Activated effector memory CD4-positive, alpha-beta T cell treated with anti-CD3 and anti-CD28 coated beads, Interleukin-2, amount 50 U/mL, for 16 hours (primary cell): Measurements from ENCODE around the gene NAALADL1.
A peak's percentile ranks its signal among the peaks of the same experiment; 100 is the strongest.
"Not testable (repeated sequence)": the region's sequence is repeated elsewhere in the genome, so short reads cannot be mapped to it uniquely, and the experiment has no call there.

Source experiments
- DNase-seq: peaks from one replicate; pipeline ENCODE4 v3.0.0-alpha.2; 2020

Gene NAALADL1

DNA sequence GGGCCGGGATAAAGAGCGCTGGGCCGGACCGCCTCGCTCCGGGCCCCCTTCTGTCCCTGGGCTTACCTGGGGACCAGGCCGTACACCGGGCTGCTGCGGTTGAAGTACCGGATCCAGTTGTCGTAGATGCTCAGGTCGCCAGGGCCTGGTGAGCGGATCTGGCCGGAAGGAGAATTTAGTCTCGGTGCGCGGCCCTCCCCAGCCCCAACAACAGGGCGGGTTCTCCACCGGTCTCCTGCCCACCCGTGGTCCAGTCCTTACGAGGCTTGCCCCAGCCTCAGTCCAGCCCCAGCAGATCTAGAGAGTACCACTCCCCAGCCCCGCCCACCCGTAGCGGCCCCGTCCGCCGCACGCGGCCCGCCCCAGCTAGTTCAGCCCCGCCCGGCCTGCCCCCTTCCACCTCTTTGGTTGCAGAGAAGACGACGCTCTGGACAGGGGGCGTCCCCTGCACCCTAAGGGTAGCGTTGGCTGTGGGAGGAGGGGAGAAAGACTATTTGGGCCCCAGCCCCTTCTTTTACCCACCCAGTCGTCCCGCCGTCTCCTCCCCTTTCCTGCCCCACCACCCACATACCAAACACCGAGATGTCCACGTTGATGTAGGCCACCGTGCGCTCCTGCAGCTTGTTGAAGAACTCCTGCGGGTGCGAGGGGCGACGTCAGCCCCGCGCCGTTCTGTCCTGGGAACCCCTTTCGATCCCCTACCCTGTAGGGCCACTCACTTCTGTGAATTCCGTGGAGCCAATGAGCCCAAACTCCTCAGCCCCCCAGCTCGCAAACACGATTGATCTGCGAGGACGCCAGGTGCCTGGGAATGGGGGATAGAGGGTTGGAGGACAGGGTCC is 10.6 kb downstream of the NAALADL1 start:
- DNase-seq, result peak; percentile 76

DNA sequence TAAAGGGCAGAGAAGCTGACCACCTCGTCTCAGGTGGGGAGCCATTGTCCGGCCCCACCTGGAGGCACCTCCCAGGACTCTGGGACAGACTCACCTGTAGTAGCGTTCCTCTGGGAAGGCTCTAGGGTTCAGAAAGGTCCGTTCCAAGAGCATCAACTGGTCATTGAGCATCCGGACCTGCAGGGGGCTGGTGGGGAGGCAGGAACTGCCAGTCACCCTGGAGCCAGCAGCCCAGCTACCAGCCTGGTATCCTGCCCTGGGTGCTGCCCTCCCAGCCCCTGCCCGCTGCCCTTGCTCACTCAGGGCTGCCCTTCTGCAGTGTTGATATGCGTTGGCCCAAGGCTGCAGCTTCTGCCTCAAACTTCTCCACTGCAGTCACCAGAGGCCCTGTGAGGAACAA is 12.6 kb downstream of the NAALADL1 start:
- DNase-seq, result no peak

DNA sequence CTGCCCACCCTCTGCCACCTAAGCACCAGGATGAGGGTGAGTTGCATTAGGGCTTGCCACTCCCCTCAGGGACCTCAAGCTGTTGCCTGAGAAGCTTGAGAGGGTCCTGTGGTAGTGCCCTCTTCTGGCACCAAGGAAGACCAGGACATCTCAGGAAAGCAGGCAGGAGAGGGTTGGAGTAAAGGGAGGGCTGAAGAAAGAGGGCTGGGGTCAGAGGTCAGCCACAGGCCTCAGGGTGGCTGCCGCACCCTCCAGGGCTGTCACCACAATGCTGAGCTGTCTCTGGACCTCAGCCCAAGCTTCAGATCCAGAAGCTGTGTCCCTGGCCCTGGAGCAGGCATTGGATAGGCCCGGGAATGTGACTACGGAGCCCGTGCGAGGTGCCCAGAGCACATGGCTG is 13.3 kb downstream of the NAALADL1 start:
- no peak for DNase-seq

DNA sequence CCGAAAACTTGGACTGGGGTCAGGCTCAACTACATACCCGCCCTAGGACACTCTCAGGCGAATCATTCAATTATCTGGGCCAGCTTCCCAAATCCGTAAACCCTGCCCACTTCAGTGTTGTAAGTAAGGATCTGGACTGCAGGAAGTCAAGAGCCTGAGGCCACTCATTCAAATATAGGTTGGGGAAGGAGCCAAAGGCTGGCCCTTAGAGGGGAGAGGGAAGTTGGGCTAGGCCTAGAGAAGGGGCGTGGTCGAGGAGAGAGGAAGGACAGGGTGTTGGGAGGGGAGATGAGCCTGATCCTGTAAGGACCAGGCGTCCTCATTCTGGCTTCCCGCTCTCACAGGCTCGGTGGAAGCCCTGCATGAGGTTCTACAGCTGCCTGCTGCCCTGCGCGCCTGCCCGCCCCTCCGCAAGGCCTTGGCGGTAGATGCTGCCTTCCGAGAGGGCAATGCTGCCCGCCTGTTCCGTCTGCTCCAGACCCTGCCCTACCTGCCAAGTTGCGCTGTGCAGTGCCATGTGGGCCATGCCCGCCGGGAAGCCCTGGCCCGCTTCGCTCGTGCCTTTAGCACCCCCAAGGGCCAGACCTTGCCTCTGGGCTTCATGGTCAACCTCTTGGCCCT is 14.4 kb downstream of the NAALADL1 start:
- no peak for DNase-seq

DNA sequence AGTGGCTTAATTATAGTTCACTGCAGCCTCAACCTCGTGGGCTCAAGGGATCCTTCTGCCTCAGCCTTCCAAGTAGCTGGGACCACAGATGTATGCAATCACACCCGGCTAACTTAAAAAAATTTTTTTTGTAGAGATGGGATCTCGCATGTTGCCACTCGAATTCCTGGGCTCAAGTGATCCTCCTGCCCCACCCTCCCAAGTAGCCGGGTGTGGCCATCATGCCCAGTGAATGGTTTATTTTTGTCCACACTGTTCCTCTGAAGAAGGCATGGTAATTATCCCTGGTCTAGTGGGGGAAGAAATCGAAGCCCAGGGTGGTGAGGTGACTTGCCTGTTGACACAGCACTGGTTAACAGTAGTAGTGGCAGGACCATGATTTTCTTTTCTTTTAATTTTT is 15.5 kb downstream of the NAALADL1 start:
- no peak for DNase-seq

DNA sequence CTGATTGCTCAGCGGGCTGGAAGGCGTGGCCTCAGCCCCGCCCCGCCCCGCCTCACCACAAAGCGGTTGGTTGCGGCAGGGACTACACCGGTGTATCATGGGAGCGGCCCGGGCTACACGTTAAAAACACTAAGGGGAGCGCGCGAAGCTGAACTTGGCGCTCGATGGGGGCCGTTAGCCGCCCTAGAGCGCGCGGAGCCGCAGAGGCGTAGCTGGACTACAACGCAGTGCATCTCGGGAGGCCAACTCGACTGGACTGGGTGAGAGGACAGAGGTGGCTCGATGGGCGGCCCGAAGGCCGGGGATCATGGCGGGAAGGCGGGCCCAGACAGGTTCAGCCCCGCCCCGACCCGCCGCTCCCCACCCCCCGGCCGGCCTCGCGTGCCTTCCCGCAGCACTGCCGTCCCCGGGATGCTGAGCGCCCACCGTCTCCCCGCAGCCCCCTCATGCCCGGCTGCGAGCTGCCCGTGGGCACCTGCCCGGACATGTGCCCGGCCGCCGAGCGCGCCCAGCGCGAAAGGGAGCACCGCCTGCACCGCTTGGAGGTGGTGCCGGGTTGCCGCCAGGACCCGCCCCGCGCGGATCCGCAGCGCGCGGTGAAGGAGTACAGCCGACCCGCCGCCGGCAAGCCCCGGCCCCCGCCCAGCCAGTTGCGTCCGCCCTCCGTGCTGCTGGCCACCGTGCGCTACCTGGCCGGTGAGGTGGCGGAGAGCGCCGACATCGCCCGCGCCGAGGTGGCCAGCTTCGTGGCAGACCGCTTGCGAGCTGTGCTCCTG is 17.3 kb downstream of the NAALADL1 start, which contains the start of gene SAC3D1:
SAC3D1 (plus strand) TSS at position 364 of the 776 bp plus-strand sequence; CDS start at position 447, 83 bp downstream.
- DNase-seq, result peak; percentile 94

DNA sequence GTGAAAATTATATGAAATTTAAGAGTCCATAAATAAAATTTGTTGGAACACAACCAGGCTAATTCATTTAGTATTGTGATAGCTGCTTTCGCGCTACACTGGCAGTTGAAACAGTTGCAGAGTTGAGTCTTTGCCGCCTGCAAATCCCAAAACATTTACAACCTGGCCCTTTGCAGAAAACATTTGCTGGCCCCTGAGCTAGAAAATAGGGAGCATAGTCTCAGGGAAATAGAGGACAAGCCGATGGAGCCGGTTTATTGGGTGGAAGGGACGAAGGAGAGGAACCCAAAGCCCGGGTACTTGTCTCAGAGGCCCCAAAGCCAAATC is 17.9 kb downstream of the NAALADL1 start:
- DNase-seq, result no peak

DNA sequence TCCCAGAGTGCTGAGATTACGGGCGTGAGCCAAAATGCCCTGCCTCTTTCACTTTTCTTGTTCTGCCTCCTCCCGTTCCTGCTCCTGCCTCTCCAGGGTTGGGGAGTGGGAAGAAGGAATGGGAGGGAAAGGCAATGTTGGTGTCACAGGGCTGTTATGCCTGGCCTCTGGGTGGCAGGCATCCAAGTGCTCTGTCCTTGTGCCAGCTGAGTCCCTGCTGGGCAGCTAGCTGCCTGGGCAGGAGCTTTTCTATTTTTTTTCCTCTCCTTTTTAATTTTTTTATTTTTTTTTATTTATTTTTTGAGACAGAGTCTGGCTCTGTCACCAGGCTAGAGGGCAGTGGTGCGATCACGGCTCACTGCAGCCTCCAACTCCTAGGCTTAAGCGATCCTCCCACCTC is 21.4 kb downstream of the NAALADL1 start:
- no peak for DNase-seq

DNA sequence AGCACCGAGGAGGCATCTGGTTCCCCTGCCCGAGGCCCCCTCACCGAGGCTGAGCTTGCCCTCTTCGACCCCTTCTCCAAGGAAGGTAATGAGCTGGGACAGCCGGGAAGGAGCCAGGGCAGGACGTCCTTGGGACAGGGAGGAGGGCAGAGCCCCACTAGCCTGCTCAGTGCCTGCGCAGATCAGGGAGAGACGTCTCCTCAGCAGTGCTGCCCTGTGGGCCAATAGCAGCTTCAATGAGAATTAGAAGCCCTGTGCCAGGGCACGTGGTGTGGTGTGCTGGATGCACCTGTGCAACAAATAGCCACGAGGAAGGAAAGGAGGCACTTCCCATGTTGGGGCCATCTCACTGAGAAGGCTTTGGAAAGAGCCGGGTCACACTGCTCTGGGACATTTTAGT is 22.8 kb downstream of the NAALADL1 start:
- no peak for DNase-seq

DNA sequence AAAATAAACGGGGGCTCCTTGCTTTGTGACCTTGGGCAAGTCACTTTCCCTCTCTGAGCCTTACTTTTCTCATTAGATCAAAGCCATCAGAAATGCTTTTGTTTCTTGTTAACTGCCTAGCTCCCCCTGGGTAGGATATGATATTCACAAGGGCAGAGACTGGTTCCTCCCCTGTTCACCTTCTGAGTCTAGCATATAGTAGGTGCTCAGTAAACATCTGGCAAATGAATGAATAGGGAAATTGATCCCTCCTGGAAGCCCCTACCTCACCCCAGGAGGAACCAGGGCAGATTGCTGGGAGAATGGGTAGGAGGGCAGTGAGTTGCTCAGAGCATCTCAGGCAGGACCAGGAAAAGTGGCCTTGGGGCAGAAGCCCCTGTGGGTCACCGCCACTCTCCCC is 23.9 kb downstream of the NAALADL1 start:
- no peak for DNase-seq

DNA sequence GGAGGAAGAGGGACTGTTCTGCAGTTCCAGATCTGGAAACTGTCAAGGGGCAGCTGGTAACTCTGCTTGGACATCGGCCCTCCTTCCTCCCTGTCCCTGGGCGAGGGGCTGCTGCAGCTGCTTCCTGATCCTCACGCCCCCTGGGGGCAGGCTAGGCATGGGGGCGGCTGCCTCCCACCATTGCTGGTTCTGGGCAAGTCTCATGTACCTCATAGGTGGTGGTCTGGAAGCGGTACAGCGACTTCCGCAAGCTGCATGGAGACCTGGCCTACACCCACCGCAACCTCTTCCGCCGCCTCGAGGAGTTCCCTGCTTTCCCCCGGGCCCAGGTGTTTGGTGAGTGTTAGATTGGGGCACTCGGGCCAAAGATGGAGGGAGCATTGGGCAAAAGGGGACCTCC is 26.1 kb downstream of the NAALADL1 start:
- no peak for DNase-seq

DNA sequence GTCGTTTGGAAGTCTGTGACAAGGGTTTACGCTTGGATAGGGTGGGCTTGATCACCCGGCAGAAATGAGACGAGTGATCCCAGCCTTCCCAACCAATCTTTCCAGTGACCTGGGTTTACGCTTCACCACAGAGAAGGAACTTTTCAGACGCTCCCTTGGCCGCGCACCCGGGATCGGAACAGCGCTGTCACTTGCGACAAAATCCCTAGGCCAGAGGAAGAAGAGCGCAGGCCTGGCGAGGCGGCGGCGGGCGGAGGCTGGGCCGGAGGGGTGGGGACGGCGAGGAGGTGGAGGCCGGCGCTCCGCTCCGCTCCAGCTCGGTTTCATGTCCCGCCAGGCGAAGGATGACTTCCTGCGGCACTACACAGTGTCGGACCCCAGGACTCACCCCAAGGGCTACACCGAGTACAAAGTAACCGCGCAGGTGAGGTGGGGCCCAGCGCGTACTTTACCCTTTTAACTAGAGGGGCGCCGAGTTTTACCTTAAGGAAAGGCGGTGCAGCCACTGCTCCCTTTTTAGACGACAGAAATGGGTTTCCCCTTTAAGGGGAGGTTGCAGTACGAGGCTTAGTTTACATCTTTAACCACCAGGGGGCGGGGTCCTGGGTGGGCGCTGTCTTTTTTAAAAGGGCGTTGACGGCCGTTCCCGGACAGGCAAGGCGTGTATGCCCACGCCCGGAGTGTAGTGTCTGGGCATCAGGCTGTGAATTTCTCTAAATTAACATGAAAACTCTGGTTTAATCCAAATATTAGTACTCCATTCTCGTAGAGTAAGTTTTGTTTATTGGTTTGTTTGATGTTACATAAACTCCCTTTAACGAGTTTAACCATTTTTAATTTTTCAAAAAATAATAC is 30.9 kb downstream of the NAALADL1 start, which contains the start of gene SNX15:
SNX15 (plus strand) TSS at position 227 of the 855 bp plus-strand sequence; CDS start at position 326, 99 bp downstream.
- DNase-seq, result peak; percentile 96

DNA sequence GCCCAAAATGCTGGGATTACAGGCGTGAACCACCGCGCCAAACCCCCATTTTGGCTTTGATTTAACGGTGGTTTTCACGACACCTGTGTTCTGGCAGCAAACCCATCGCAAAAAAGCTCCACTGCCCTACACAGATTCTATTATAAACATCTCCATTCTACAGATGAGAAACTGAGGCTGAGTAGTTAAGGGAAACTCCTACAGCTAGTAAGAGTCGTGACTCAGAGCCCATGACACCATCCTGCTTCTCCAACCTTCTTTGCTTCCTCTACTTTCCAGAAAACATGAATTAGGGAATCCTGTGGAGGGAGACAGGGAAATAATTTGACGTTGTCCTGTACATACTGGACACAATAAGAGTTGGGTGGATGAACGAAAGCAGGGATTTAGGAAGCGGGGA is 31.5 kb downstream of the NAALADL1 start:
- DNase-seq, result no peak

DNA sequence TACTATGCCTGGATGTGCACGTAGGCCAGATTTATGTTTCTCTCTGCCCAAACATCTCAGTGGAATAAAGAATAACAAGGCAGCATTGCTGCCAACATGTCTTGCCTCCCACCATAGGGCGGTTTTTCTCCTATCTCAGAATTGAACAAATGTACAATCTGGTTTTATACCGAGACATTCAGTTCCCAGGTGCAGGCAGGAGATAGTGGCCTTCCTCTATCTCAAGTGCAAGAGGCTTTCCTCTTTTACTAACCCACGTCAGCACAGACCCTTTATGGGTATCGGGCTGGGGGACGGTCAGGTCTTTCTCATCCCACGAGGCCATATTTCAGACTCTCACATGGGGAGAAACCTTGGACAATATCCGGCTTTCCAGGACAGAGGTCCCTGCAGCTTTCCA is 34.9 kb downstream of the NAALADL1 start:
- not testable (repeated sequence) for DNase-seq

DNA sequence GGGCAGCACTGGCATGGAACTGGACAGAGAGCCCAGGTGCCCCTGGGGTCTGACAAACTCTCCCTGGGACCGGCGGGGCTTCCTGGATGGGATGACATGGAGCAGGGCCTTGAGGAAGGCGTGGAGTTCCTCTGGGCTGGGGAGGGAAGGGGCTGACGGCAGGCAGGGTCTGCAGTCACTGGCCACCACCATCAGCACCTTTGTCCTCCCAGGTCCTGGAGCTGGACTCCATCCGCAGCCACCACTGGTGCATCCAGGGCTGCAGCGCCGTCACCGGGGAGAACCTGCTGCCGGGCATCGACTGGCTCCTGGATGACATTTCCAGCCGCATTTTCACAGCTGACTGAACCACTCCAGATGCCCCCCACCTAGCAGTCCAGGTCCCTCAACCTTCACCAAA is 36.8 kb downstream of the NAALADL1 start:
- DNase-seq, result no peak

DNA sequence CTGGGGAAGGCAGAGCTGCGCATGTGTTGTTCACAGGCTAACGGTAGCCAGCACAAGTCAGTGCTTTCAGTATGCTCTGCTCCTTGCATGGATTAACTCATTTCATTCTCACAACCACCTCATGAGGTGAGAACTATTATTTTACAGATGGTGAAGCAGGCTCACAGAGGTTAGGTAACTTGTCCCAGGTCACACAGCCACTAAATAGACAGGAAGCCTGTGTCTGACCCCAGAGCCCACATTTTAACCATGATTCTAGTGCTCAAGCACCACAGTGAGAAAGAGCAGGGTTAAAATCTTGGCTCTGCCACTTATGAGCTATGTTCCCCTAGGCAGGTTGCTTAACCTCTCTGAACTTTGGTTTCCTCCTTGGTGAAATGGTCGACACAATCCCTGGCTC is 37.4 kb downstream of the NAALADL1 start:
- no peak for DNase-seq

DNA sequence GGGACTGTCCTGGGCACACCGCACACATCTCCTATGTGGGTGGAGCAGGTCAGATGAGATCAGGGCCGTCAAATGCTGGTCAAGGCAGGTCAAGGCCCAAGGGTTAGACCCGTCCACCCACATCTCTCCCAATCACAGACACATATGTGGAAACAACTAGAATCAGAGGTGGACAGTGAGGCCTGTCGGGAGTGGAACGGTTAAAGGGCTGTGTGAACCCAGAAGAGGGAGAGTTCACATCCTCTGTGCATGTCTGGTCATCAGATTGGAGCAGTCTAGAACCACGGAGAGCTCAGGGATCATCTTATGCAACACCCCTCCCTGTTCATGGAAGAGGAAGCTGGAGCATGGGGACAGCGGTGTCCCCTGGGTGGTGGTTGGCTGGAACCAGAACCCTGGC is 38.5 kb downstream of the NAALADL1 start:
- no peak for DNase-seq

DNA sequence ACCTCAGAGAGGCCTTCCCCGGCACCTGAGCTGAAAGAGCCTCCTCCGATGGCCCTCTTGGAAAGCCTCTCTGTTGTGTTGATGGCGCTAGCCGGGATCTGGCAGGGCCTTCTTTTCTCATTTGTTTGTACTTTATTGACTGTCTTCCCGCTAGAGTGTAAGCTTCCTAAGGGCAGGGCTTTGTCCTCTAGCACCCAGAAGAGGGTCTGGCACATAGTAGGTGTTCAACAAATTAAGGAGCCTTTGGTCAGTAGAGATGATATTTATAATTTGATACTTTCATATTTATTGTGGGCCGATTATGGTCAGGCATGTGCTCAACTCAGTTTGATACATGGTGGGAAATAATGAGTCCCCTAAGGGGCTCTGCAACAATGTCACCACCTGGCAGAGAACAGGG is 40.4 kb downstream of the NAALADL1 start:
- no peak for DNase-seq

DNA sequence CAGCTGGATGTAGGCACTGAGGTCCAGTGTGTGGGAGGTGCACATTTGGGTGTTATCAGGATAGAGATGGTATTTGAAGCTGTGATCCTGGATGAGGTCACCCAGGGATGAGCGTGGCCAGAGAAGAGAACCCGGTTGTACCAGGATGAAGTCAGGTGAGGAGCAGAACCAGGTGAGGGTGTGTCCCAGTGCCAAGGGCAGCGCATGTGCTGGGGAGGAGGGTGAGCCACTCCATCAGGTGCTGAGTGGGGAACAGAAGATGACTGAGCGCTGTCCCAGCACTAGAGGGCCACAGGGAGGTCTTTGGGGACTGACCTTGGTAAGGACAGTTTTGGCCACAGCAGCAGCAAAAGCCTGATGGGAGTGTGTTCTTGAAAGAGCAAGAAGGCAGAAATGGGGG is 41.6 kb downstream of the NAALADL1 start:
- no peak for DNase-seq

DNA sequence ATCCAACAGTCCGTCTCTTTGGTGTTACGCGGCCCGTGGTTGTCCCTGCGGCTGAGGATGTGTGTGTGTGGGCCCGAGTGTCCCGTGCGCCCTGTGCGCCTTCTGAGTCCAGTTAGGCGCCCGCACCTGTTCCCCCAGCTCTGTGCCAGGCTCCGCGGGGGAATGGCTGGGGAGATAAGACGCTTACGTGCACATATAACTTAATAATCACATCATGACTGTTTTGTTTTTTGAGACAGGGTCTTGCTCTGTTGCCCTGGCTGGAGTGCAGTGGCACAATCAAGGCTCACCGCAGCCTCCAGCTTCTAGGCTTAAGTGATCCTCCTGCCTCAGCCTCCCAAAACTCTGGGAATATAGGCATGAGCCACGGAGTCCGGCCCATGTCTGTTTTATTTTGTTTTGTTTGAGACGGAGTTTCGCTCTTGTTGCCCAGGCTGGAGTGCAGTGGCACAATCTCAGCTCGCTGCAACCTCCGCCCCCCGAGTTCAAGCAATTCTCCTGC is 43.6 kb downstream of the NAALADL1 start:
- no peak for DNase-seq

DNA sequence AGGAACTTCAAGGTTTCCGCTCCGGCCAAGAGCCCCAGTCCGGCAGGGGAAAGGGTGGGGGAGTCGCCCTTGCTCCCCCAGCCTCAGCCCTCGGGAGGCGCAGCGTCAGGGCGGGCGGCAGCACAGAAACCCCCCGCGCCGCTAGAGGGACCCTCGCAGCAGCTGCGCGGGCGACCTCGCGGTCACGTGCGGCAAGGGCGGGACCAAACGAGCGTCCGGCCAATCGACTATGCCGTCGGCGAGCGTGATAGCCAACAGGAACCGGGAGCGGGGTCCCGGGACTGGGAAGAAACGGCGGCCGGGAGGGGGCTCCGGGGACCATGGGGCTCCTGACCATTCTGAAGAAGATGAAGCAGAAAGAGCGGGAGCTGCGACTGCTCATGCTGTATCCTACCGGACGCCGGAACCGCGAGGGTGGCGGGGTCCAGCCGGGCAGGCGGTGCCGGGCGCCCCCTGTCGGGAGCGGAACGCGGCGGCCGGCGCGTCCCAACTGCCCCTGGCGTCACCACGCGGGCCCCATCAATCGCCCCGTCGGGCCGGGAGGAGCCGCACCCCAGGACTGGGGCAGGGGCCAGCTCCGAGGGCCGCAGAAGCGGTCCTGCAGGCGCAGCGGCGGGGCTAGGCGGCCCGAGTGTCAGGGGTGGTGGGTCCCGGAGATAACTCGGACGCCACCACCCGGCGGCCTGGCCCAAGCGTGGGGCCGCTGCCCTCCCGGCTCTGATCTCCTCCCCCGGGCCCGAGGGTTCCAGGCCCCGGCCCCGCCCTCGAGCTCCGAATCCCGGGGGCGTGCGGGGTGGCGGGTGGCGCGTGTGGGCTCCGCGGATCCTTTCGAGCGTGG is 44.2 kb downstream of the NAALADL1 start, which contains the start of gene ARL2:
ARL2 (plus strand) TSS at position 273 of the 838 bp plus-strand sequence; CDS start at position 321, 48 bp downstream.
- peak; percentile 94 for DNase-seq
